NCI-H82 (cell line): ENCODE measurements around the gene ASB18.
"Not testable (repeated sequence)": the region's sequence is repeated elsewhere in the genome, so short reads cannot be mapped to it uniquely, and the experiment has no call there.

Source experiments
- DNase-seq: peaks from one replicate; lab custom pipeline; 2025; lab: John Stamatoyannopoulos, UW

The ASB18 gene

GRCh38 chr2:236286873-236287545 is 22.8 kb upstream of the ASB18 start:
- no peak for DNase-seq

- no peak for DNase-seq
Observed at GRCh38 chr2:236284208-236284607, 20.0 kb upstream of the ASB18 start.

GRCh38 chr2:236282406-236282805 is 18.2 kb upstream of the ASB18 start:
- DNase-seq, result no peak

GRCh38 chr2:236281423-236281822 is 17.2 kb upstream of the ASB18 start:
- DNase-seq, result no peak

- no peak for DNase-seq
Observed at GRCh38 chr2:236273126-236273525, 8.9 kb upstream of the ASB18 start.

- no peak for DNase-seq
Observed at GRCh38 chr2:236271851-236272250, 7.6 kb upstream of the ASB18 start.

- not testable (repeated sequence) for DNase-seq
Observed at GRCh38 chr2:236269876-236270275, 5.7 kb upstream of the ASB18 start.

- DNase-seq, result no peak
Observed at GRCh38 chr2:236265675-236266074, 1.5 kb upstream of the ASB18 start.

GRCh38 chr2:236262238-236262637 is 2.0 kb downstream of the ASB18 start:
- no peak for DNase-seq

GRCh38 chr2:236261452-236261851 is 2.8 kb downstream of the ASB18 start:
- DNase-seq, result no peak

GRCh38 chr2:236259371-236259770 is 4.8 kb downstream of the ASB18 start:
- no peak for DNase-seq

- no peak for DNase-seq
Observed at GRCh38 chr2:236257575-236257974, 6.6 kb downstream of the ASB18 start.

GRCh38 chr2:236257136-236257535 is 7.1 kb downstream of the ASB18 start:
- DNase-seq, result no peak

- no peak for DNase-seq
Observed at GRCh38 chr2:236256366-236256985, 7.7 kb downstream of the ASB18 start.

- no peak for DNase-seq
Observed at GRCh38 chr2:236254674-236255073, 9.5 kb downstream of the ASB18 start.

GRCh38 chr2:236254001-236254400 is 10.2 kb downstream of the ASB18 start:
- no peak for DNase-seq

GRCh38 chr2:236252602-236253001 is 11.6 kb downstream of the ASB18 start:
- DNase-seq, result no peak

- DNase-seq, result no peak
Observed at GRCh38 chr2:236250909-236251579, 13.2 kb downstream of the ASB18 start.

GRCh38 chr2:236250286-236250685 is 13.9 kb downstream of the ASB18 start:
- DNase-seq, result no peak

- DNase-seq, result no peak
Observed at GRCh38 chr2:236249066-236249465, 15.1 kb downstream of the ASB18 start.

GRCh38 chr2:236246711-236247246 is 17.4 kb downstream of the ASB18 start:
- DNase-seq, result no peak

GRCh38 chr2:236244256-236244655 is 19.9 kb downstream of the ASB18 start:
- DNase-seq, result no peak

- no peak for DNase-seq
Observed at GRCh38 chr2:236242057-236242495, 22.1 kb downstream of the ASB18 start.
